Transverse colon (tissue), 4 donors: ENCODE measurements around the gene KRCC1.

Source experiments
- CTCF ChIP-seq, 5 experiments: fragments of 200-600 bp in 3 of 5; fragments of 450-650 bp in 2 of 5; sonication (generic) in 3 of 5; IDR thresholded peaks; 1 replicate in 2 of 5; 2 replicates in 3 of 5; pipeline ENCODE4 v1.5.1; 2016 to 2017; ENCODE audit warnings: antibody characterized with exemption in 5 of 5, inconsistent platforms in 3 of 5, mild to moderate bottlenecking in 2 of 5, moderate library complexity in 1 of 5
- POLR2AphosphoS5 ChIP-seq, 3 donors: sonication (generic); formaldehyde crosslinking; IDR thresholded peaks; one replicate each; pipeline ENCODE4 v1.6.1; 2016; ENCODE audit warnings: antibody characterized with exemption in 3 of 3

GRCh38 chr2:88057437-88057844, 1.9 kb upstream of the KRCC1 start:
- TF ChIP-seq CTCF (IDR thresholded peaks at IDR 0.05) (no peak), POLR2AphosphoS5 (IDR thresholded peaks at IDR 0.05) (no peak)
